HEK293T (cell line): Measurements from ENCODE around the gene TCF3.
A peak's percentile ranks its signal among the peaks of the same experiment; 100 is the strongest.

Experiments
- BHLHE40 ChIP-seq: fragments of 450-650 bp; IDR thresholded peaks from 2 replicates; pipeline ENCODE4 v1.6.1; 2016; ENCODE audit warnings: mild to moderate bottlenecking, moderate library complexity, borderline replicate concordance
- FOXA1 ChIP-seq: fragments of 450-650 bp; IDR thresholded peaks from 2 replicates; pipeline ENCODE4 v1.6.1; 2016; ENCODE audit warnings: mild to moderate bottlenecking
- FOXM1 ChIP-seq: fragments of 450-650 bp; IDR thresholded peaks from 2 replicates; pipeline ENCODE4 v1.6.1; 2017; ENCODE audit warnings: mild to moderate bottlenecking, borderline replicate concordance
- HDGF ChIP-seq: fragments of 450-650 bp; IDR thresholded peaks from 2 replicates; pipeline ENCODE4 v1.6.1; 2017; ENCODE audit warnings: antibody characterized with exemption, borderline replicate concordance
- L3MBTL2 ChIP-seq: fragments of 450-650 bp; conservative IDR thresholded peaks from 2 replicates; pipeline ENCODE4 v1.6.1; 2016; ENCODE audit warnings: mild to moderate bottlenecking
- LEF1 ChIP-seq: fragments of 450-650 bp; IDR thresholded peaks from 2 replicates; pipeline ENCODE4 v1.6.1; 2017; ENCODE audit warnings: mild to moderate bottlenecking, borderline replicate concordance
- SP1 ChIP-seq: fragments of 450-650 bp; IDR thresholded peaks from 2 replicates; pipeline ENCODE4 v1.6.1; 2017
- SUZ12 ChIP-seq: fragments of 450-650 bp; IDR thresholded peaks from 2 replicates; pipeline ENCODE4 v1.6.1; 2016; ENCODE audit warnings: mild to moderate bottlenecking
- TARDBP ChIP-seq: fragments of 450-650 bp; IDR thresholded peaks from 2 replicates; pipeline ENCODE4 v1.6.1; 2016
- ZNF384 ChIP-seq: fragments of 450-650 bp; IDR thresholded peaks from 2 replicates; pipeline ENCODE4 v1.6.1; 2016

DNA sequence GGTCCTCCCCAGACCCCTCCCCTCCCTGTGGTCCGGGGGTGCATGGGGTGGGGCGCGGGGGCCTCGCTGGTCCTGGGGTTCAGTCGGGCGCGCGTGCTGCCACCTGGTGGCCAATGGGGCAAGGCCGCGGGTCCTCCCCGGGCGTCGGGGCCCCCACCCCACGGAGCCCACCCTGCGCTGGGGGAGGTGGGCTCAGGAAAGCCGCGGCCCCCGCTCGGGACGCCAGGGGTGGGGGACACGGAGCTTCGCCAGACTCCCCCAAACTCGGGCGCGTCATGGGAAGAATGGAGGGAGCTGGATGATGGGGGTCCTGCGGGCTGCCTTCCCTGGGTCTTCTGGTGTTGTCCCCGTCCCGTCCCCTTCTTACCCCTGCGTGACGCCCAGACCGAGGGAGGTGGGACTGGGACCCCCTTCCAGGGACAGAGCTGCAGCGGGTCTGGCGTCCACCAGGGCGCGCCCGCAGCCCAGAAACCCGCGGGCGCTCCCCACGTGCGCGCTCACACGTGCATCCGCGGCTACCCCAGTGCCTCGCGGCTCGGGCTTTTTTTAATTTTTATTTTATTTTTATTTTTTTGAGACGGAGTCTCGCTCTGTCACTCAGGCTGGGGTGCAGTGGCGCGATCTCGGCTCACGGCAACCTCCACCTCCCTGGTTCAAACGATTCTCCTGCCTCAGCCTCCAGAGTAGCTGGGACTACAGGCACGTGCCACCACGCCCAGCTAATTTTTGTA, 19.8 kb upstream of the TCF3 start:
- TF ChIP-seq FOXA1 (no peak), ZNF384 (no peak), HDGF (no peak), LEF1 (no peak), FOXM1 (no peak), SP1 (no peak), BHLHE40 (no peak), L3MBTL2 (peak; percentile 94), SUZ12 (no peak), TARDBP (no peak)
